ENCODE measurements around the gene MAPK8IP2. TPM values are rescaled to one million over a fixed set of nuclear protein-coding genes. Genes with fewer than 3 reads are reported as not detected.

MAPK8IP2 gene
- total and polyA plus RNA-seq, 2 of the 13 experiments (the other 11 are each of a cell fraction or from before 2014, with no cell fraction given) = 1.3 to 2.6 TPM

DNA sequence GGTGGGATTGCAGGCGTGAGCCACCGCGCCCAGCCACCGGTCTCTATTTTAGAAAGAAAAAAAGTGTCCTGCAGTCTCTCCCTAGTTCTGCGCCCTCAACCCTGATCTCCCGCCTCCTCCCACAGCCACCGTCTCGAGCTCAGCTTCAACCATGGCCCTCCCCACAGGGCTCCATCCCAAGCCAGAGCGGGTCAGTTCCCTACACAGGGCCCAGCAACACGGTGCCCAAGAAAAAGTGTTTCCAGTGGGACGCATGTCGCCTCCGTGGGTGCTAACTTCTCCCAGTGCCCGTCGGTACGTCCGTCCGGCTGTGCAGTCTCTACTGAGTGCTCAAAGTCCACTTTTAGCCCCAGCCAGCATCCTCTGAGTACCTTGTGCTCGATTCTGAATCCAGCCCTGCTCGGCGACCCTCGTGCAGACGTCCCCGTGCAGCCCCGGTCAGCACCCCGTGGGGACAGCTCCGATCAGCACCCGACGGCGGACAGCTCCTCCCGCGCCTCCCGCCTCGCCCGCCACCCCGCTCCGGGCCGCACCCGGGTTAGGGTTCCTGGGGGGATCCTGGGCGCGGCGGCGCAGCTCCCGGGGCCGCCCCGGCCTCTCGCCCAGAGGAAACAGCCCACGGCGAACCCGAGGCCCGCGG is 657 bp upstream of the MAPK8IP2 start (continued):
- TF ChIP-seq KLF11 (CRISPR knock-in tag; IDR thresholded peaks at IDR 0.05) = peak; percentile 99
- TF ChIP-seq ZSCAN29 (CRISPR knock-in tag; conservative IDR thresholded peaks at IDR 0.05) = no peak
- peak; percentile 87; the same call in 1 of the 2 replicates for TF ChIP-seq ZNF703 (CRISPR knock-in tag; IDR thresholded peaks at IDR 0.05; ENCODE audit: borderline replicate concordance)
- TF ChIP-seq, protein P1, sequence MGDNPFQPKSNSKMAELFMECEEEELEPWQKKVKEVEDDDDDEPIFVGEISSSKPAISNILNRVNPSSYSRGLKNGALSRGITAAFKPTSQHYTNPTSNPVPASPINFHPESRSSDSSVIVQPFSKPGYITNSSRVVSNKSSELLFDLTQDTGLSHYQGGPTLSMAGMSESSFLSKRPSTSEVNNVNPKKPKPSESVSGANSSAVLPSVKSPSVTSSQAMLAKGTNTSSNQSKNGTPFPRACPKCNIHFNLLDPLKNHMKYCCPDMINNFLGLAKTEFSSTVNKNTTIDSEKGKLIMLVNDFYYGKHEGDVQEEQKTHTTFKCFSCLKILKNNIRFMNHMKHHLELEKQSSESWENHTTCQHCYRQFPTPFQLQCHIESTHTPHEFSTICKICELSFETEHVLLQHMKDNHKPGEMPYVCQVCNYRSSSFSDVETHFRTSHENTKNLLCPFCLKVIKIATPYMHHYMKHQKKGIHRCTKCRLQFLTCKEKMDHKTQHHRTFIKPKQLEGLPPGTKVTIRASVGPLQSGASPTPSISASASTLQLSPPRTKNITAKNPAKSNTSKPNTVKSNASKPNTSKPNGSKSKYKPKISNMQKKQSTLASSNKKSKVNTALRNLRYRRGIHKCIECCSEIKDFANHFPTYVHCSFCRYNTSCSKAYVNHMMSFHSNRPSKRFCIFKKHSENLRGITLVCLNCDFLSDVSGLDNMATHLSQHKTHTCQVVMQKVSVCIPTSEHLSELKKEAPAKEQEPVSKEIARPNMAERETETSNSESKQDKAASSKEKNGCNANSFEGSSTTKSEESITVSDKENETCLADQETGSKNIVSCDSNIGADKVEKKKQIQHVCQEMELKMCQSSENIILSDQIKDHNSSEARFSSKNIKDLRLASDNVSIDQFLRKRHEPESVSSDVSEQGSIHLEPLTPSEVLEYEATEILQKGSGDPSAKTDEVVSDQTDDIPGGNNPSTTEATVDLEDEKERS (CRISPR knock-in tag; IDR thresholded peaks at IDR 0.05) = peak; percentile 98
- TF ChIP-seq, protein P2, sequence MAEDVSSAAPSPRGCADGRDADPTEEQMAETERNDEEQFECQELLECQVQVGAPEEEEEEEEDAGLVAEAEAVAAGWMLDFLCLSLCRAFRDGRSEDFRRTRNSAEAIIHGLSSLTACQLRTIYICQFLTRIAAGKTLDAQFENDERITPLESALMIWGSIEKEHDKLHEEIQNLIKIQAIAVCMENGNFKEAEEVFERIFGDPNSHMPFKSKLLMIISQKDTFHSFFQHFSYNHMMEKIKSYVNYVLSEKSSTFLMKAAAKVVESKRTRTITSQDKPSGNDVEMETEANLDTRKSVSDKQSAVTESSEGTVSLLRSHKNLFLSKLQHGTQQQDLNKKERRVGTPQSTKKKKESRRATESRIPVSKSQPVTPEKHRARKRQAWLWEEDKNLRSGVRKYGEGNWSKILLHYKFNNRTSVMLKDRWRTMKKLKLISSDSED (CRISPR knock-in tag; IDR thresholded peaks at IDR 0.05) = peak; percentile 98
- peak; percentile 27; the same call in 1 of the 2 replicates for TF ChIP-seq STAG1 (CRISPR knock-in tag; IDR thresholded peaks at IDR 0.05)
- TF ChIP-seq, protein P3, sequence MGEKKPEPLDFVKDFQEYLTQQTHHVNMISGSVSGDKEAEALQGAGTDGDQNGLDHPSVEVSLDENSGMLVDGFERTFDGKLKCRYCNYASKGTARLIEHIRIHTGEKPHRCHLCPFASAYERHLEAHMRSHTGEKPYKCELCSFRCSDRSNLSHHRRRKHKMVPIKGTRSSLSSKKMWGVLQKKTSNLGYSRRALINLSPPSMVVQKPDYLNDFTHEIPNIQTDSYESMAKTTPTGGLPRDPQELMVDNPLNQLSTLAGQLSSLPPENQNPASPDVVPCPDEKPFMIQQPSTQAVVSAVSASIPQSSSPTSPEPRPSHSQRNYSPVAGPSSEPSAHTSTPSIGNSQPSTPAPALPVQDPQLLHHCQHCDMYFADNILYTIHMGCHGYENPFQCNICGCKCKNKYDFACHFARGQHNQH (CRISPR knock-in tag; IDR thresholded peaks at IDR 0.05) = peak; percentile 99
- TF ChIP-seq EZH2 (conservative IDR thresholded peaks at IDR 0.05; ENCODE audit: low read depth, low read length) = no peak
- peak; percentile 99 for TF ChIP-seq TEAD2 (CRISPR knock-in tag; IDR thresholded peaks at IDR 0.05)
- peak; percentile 98; the same call in 1 of the 2 replicates for TF ChIP-seq ZNF558 (CRISPR knock-in tag; IDR thresholded peaks at IDR 0.05; ENCODE audit: borderline replicate concordance)
- no peak for TF ChIP-seq AGO1 (IDR thresholded peaks at IDR 0.05; ENCODE audit: low read depth, low read length, poor library complexity, severe bottlenecking)
- TF ChIP-seq ZNF350 (CRISPR knock-in tag; IDR thresholded peaks at IDR 0.05; ENCODE audit: borderline replicate concordance, low read depth) = peak; percentile 71
- peak; percentile 99 for TF ChIP-seq ZNF274 (CRISPR knock-in tag; IDR thresholded peaks at IDR 0.05)
- TF ChIP-seq, protein P4, sequence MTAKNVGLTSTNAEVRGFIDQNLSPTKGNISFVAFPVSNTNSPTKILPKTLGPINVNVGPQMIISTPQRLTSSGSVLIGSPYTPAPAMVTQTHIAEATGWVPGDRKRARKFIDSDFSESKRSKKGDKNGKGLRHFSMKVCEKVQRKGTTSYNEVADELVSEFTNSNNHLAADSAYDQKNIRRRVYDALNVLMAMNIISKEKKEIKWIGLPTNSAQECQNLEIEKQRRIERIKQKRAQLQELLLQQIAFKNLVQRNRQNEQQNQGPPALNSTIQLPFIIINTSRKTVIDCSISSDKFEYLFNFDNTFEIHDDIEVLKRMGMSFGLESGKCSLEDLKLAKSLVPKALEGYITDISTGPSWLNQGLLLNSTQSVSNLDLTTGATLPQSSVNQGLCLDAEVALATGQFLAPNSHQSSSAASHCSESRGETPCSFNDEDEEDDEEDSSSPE (CRISPR knock-in tag; IDR thresholded peaks at IDR 0.05) = peak; percentile 69; the same call in 1 of the 2 replicates
- peak; percentile 94 for TF ChIP-seq ZSCAN25 (CRISPR knock-in tag; IDR thresholded peaks at IDR 0.05)
- TF ChIP-seq ZNF550 (CRISPR knock-in tag; IDR thresholded peaks at IDR 0.05; ENCODE audit: borderline replicate concordance) = no peak
